ENCODE results near the gene EME1.

The EME1 gene

DNA sequence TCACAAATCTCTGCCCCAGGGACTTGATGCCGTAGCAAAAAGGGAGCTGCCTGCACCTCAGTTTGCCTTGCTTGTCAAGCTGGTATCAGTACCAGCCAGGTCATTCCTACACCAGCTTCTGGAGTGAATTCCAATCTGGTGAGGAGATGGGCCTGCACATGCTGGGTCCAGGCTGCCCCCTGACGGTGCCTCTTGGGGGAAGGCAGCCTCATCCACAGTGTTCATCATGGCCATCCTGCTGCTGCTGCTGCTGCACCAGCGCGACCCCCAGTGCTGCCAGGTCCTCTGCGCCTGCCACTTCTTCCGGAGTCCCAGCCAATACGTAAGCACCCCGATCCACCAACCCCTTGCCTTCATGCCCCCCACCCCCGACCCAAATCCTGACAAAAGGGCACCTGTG is 8.3 kb upstream of the EME1 start:
- DNase-seq (ENCODE audit: low read depth), result no peak
- TF ChIP-seq, protein P1, sequence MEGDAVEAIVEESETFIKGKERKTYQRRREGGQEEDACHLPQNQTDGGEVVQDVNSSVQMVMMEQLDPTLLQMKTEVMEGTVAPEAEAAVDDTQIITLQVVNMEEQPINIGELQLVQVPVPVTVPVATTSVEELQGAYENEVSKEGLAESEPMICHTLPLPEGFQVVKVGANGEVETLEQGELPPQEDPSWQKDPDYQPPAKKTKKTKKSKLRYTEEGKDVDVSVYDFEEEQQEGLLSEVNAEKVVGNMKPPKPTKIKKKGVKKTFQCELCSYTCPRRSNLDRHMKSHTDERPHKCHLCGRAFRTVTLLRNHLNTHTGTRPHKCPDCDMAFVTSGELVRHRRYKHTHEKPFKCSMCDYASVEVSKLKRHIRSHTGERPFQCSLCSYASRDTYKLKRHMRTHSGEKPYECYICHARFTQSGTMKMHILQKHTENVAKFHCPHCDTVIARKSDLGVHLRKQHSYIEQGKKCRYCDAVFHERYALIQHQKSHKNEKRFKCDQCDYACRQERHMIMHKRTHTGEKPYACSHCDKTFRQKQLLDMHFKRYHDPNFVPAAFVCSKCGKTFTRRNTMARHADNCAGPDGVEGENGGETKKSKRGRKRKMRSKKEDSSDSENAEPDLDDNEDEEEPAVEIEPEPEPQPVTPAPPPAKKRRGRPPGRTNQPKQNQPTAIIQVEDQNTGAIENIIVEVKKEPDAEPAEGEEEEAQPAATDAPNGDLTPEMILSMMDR (IDR thresholded peaks at IDR 0.05; ENCODE audit: control insufficient read depth, extremely low read depth, insufficient read depth), result no peak

DNA sequence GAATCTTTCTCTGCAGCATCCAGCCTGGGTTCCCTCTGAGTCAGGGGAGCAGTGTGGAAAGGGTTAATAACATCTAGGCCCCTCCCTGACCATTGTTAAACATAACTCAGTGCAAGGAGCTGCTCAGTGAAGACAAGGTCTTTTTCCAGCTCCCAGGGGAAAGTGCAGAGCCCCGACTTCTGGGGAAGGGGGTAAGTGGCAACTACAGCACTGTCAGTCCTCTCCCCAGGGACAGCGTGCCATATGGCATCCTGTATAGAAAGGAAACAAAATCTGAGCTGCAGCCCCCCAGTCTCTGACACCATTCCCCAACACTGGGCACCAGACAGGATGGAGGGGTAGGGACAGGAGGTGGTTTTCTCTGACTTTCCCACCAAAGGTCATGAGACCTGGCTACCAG is 7.9 kb upstream of the EME1 start:
- H3K4me3 ChIP-seq (ENCODE audit: low read depth, low read length), result no peak overlapping the region
- TF ChIP-seq, protein P1 (IDR thresholded peaks at IDR 0.05; ENCODE audit: control insufficient read depth, extremely low read depth, insufficient read depth), result no peak
- no peak for DNase-seq (ENCODE audit: low read depth)

More for the DNA sequence above, 8.3 kb upstream of the EME1 start:
- H3K4me3 ChIP-seq (ENCODE audit: low read depth, low read length), result no peak overlapping the region

DNA sequence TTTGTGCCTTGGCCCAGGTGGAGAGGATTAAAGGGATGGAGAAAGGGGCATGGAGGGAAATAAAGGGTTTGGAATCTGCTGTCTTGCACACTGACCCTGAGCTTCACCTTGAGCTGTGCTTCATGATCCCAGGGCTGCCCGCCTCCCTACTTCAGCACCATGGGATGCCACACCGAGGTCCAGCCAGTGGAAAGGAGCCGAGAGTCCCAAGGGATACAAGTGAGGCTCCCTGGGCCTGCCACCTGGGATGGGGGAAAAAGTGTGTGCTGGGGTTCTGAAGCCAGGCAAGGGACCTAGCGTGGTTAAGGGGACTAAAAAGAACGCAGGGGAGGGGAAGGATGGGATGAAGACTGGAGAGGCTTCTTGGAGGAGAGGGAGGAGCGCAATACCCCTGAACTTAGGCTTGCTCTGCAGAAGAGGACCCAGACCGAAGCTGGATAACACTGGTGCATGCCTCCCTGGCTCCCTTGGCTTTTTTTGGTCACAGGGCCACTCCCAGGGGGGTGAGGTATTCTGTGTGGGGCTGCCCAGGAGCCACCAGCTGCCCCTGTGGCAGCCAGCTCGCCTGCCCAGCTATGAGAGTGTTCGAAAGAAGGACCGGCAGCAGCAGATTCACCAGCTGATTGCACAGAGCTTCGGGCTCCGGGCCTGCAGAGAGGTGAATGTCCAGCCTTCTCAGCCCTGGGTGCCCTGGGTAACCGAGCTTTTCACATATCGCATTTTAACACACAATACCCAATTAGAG is 7.2 kb upstream of the EME1 start:
- no peak for DNase-seq (ENCODE audit: low read depth)
- no peak overlapping the region for H3K4me3 ChIP-seq (ENCODE audit: low read depth, low read length)
- TF ChIP-seq, protein P1 (IDR thresholded peaks at IDR 0.05; ENCODE audit: control insufficient read depth, extremely low read depth, insufficient read depth), result no peak

DNA sequence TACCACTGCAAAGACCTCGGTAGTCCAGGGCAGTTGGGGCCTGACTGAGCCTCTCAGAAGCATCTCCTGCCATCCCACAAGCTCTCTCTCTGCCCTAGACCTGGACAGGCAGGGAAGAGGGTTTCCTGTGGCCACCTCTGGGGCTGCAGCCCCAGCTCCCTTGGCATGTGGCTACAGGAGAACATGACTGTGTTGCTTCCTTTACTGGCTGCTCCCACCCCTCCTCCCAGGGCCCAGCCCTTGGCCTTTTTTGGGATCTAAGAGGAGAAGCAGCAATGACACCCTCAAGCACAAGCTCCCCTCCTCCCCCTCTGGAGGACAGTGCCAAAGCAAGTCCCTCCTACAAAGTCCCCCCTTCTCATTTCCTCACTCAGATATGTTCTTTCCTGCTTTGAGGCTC is 5.6 kb upstream of the EME1 start:
- TF ChIP-seq, protein P1 (IDR thresholded peaks at IDR 0.05; ENCODE audit: control insufficient read depth, extremely low read depth, insufficient read depth), result no peak

DNA sequence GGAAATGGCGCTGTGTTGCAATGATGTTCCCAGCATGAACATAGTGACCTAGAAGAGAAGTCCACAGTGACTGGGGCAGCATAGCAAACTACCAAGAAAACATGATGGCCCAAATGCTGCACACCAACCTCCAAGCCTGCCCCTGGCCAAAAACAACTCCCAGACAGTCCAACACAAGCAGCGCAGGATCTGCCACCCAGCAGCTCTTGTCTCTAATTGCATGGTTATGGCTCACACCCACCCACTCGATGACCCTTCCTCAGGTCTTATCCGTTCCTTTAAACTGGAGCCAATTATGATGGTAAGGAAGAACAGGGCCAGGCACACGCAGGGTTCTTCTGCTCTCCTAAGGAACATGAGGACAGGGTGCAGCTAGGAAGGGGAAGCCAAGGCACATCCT is 3.0 kb upstream of the EME1 start:
- TF ChIP-seq, protein P1 (IDR thresholded peaks at IDR 0.05; ENCODE audit: control insufficient read depth, extremely low read depth, insufficient read depth), result no peak
- no peak overlapping the region for H3K4me3 ChIP-seq (ENCODE audit: low read depth, low read length)
- no peak for DNase-seq (ENCODE audit: low read depth)

More for the DNA sequence above, 5.6 kb upstream of the EME1 start:
- no peak for DNase-seq (ENCODE audit: low read depth)
- no peak overlapping the region for H3K4me3 ChIP-seq (ENCODE audit: low read depth, low read length)

DNA sequence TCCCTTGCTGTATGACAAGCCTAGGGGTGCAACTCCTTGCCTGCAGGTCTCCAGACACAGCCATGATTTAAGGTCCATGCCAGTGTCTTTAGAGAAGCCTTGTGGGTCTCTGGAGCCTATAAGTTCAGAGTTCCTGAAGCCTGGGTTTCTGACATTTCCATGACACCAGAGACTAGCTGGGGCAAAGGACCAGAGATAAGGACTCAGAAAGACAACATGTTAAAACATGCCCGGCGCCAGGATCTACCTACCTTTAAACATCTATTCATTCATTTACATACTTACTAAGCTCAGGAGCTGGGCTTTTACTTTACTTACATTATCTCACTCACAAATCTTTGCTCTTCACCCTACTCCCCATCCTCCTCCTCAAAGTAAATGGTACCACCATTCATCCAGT is 1.5 kb upstream of the EME1 start:
- H3K4me3 ChIP-seq (ENCODE audit: low read depth, low read length), result peak overlapping the region; percentile 79
- TF ChIP-seq, protein P1 (IDR thresholded peaks at IDR 0.05; ENCODE audit: control insufficient read depth, extremely low read depth, insufficient read depth), result no peak
- no peak for DNase-seq (ENCODE audit: low read depth)

Measured in LNCaP clone FGC (cell line).